Cardiac septum (tissue), 1 donor: ENCODE data around the gene SYTL5. TPM values are rescaled to one million over a fixed set of nuclear protein-coding genes. Genes with fewer than 3 reads are reported as not detected.

Experiments
- DNase-seq: peaks from one replicate; pipeline ENCODE4 v3.0.0-alpha.2; 2020; ENCODE audit warnings: low spot score
- intact Hi-C: fragments of 100-400 bp; cut with DNase I; formaldehyde crosslinking; loops from one replicate; pipeline ENCODE4 v1.14.0; 2022
- total RNA-seq: library from RNA; stranded (reverse); fragmentation: NEBNext Ultra II Directional; extraction: Animal tissue kit (Norgen Biotek cat#: 25700); gene quantifications from one replicate; pipeline ENCODE4 v1.2.1, GENCODE V29; 2021
- donor health status: DM: no; HTN: no; CAD: no.

SYTL5 gene
- total RNA-seq, 1 donor from 2014 or later = 4.5 TPM

- intact Hi-C loops = no loop called here
- DNase-seq = no peak
Measured at GRCh38 chrX:38124000-38124399, 117.6 kb downstream of the SYTL5 start.

- intact Hi-C loops = no loop called here
- DNase-seq = no peak
Measured at GRCh38 chrX:38126179-38126578, 119.8 kb downstream of the SYTL5 start.

DNA sequence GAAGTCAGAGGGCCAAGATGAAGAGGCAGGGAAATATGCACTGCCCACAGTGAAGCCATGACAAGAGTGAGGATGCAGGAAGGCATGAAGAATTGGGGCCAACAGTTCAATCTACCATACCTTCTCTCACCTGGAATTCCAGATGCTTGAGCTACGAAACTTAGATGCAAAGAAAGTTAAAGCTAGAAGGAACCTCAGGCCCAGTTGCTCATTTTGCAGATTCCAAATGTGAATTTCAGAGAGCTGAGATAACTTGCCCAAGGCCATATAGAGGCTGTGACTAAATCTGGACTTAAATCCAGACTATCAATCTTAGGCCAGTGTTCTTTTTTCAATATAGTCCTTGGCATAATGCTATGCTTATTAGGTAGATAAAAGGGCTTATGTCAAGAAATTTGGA is 121.6 kb downstream of the SYTL5 start:
- intact Hi-C loops = no loop called here
- no peak for DNase-seq

GRCh38 chrX:38129366-38129765 is 123.0 kb downstream of the SYTL5 start:
- no peak for DNase-seq
- intact Hi-C loops = no loop called here

GRCh38 chrX:38138157-38138891 is 132.0 kb downstream of the SYTL5 start:
- DNase-seq = no peak
- intact Hi-C loops = no loop called here

- DNase-seq = no peak
- intact Hi-C loops = no loop called here
Measured at GRCh38 chrX:38138900-38139299, 132.5 kb downstream of the SYTL5 start.

GRCh38 chrX:38142610-38143009 is 136.3 kb downstream of the SYTL5 start:
- intact Hi-C loops = no loop called here
- no peak for DNase-seq

GRCh38 chrX:38149016-38149415 is 142.7 kb downstream of the SYTL5 start:
- intact Hi-C loops = no loop called here
- DNase-seq = no peak

DNA sequence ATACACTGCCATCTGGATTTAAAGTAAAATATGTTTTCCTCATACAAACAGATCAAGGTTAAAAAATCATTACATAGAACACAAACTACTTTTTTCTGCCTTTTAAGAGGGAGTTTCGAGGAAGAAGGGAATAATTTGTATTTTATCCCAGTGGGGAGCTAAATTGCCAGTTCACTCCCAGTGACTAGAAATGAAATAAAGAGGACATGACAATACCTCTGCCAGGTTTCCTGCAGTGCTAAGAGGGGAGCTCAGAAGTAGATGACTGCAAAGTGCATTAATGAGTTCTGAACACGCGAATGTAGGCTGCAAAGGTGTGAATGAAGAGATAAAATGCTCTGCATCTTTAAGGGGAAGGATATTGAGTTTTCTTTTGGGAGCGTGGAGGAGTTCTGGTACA is 144.6 kb downstream of the SYTL5 start:
- intact Hi-C loops = no loop called here
- DNase-seq = no peak

DNA sequence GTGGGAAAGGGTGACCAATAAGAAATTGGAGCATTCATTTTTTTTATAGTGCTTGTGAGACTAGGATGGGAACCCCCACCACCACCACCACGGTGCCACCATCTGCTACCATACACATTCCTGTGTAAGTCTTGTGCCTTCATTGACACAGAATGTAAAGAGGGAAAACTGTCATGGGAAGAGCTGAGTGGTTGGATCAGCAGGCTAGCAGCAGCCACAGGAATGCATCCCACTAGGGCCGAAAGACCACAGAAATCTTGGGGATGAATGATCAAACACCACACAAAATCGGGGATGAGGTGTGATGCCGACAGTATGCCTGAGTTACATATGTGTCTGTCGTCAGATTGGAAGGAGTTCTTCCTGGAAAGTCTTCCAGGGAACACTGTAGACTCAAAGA is 145.1 kb downstream of the SYTL5 start:
- intact Hi-C loops = no loop called here
- DNase-seq = no peak

DNA sequence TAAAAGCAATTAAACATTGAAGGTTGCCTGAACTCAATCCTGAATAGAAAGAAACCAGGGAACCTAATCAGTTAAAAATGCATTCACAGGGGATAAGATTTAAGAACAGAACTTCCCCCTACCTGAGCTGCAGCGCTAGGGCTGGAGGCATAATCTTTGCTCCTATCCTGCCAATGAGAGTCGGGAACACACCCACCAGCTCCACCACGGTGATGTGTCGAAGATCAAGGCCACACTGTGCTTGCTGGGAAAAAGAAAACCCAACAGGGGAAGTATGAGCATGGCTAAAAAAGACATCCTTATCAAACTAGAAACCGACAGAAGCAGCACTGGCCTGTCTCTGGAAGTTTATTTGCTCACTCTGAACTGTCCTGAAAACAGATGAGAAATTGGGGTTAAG is 148.0 kb downstream of the SYTL5 start:
- intact Hi-C loops = no loop called here
- DNase-seq = no peak

DNA sequence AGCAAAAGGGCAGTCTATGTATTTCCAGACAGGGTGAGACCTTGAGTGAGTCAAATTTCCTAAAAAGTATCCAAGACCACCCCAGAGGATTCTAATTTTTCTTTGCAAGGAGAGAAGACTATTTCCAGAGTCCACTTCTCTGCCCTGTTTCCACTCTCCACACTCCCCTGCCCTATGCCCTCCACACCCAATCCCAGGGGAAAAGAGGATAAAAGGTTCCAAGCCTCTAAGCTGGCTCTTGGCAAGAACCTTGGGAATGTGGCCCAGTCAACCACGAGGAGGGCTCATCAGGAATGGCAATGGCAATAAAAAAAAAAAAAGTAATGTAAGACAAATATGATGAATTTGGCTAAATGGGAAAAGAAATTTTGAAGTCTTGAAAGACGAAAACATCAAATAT is 148.5 kb downstream of the SYTL5 start:
- DNase-seq = no peak
- intact Hi-C loops = no loop called here

DNA sequence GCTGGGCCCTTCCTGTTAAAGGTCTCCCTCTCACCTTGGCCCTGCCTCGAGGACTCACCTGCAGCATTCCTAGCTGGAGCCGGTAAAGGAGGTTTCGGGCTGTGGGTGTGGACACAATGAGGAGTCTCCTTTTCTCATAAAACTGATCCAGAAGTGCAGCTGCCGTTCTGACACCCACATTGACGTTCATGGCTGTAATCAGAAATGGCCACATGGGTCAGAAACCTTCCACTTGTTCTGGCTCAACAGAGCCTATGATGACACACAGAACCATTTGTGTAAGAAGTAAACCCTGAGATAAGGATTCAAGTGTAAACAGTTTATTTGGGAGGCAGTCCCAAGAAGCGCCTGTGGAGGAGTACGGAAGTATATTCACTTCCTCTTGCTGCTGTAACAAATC is 150.5 kb downstream of the SYTL5 start:
- intact Hi-C loops = no loop called here
- DNase-seq = no peak

- intact Hi-C loops = loop anchor here (5.0 to 10.0 kb wide), 2 partner anchors 236 to 418 kb away; no protein-coding TSS in a partner anchor
- no peak for DNase-seq
Measured at GRCh38 chrX:38163193-38163592, 156.8 kb downstream of the SYTL5 start.

DNA sequence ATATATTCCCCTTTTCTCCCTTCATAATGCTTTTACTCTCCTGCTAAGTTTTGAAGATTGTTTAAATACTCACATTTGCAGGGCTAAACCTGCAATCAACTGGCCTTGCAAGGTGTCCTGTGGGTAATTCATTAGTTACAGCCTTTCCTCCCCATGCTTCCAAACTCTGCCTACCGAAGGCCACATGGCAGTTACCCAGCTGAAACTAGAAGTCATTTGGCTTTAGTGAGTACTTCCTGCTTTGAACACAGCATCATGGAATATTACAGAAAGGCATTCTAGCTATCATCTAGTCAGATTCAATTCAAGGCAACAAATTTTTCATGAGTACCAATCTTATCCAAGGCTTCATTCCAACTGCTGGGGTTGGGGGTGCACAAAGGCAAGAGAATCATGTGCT is 158.7 kb downstream of the SYTL5 start:
- DNase-seq = no peak
- intact Hi-C loops = loop anchor here (10.0 kb wide), 1 partner anchor 420 kb away; no protein-coding TSS in a partner anchor

DNA sequence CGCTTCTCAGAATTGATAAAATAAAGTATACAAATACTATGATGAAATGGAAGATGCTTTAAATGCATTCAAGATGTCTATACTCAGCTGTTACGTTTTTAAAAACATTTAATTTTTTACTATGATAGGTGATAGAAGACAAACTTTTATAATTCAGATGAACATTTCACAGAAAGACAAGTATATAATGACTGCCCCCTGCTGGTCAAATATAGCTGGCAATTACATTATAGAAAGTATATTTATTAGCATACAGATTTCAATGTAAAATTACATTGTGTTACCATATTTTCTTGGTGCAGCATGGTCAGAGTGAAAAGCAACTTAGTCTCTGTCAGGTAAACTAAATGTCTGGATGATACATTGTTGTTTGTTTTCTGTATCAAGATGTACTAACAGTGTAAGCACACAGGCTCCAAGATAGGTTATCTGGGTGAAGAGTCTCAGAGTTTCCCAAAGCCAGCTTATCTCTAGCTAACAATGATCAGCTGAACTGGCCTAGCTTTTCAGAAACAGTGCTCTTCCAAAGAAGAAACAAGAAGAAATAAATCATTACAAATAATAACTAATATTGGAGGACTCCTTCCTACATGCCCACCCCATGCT is 160.2 kb downstream of the SYTL5 start:
- no peak for DNase-seq
- intact Hi-C loops = loop anchor here (10.0 kb wide), 1 partner anchor 422 kb away; no protein-coding TSS in a partner anchor

- intact Hi-C loops = no loop called here
- no peak for DNase-seq
Measured at GRCh38 chrX:38170556-38170955, 164.2 kb downstream of the SYTL5 start.

DNA sequence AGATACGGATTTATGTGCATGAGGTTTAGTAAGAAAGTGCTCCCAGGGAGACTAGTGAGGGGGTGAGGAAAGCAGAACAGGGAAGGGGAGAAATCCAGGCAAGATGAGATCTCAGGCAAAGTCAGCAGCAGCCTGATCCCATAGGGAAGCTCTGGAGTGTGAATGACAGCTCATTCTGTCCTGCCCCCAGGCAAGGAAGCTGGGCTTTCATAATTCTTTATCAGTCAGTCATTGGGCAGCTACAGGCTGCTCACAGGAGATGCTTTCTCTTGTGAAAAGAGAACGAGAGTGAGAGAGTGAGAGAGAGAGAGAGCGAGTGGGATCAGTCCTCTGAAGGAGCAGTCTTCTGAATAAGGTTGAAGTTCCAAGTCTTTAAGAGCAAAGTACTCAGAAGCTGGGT is 166.2 kb downstream of the SYTL5 start:
- intact Hi-C loops = no loop called here
- DNase-seq = no peak

DNA sequence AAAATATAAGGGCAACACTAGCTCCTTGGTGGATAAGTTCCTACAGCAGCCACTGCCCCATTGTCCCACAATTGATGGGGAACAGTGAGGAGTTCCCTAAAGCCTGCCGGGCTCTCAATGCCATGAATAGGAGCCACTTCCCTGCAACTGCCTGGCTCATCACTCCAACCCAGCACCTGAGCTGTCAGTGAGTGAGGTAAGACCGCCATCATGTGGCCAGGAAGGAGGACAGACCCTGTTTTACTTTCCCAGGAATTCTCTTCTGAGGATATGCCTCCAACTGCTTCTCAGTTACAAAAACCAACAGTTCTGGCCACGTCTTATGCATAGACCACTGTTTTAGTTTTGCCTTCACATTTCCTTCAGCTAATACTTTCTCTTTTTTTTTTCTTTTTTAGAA is 168.8 kb downstream of the SYTL5 start:
- intact Hi-C loops = no loop called here
- DNase-seq = no peak

GRCh38 chrX:38178396-38178795 is 172.0 kb downstream of the SYTL5 start:
- intact Hi-C loops = no loop called here

More at GRCh38 chrX:38178396-38178795, 172.0 kb downstream of the SYTL5 start:
- DNase-seq = no peak
